Natural killer cell treated with Interleukin-12 subunit alpha and Interleukin-12 subunit beta and Interleukin-15 and Interleukin-18, amount 100 ng/mL, for 72 hours (primary cell): Measurements from ENCODE around the gene ARID3C. TPM values are rescaled to one million over a fixed set of nuclear protein-coding genes. Genes with fewer than 3 reads are reported as not detected.

ENCODE experiments used
- ATAC-seq, 2 donors: fragments of 150-1000 bp; cut with Tn5 transposase in 1 of 2; sonication (Bioruptor Pico), chemical (Tn5 transposase) in 1 of 2; 2 replicates each; pipeline ENCODE4 v1.10.0; 2021
- DNase-seq: peaks from one replicate; pipeline ENCODE4 v3.0.0; 2022; ENCODE audit warnings: low spot score
- H3K27ac Mint-ChIP-seq, 2 donors: 1 replicate in 1 of 2; 2 replicates in 1 of 2; pipeline ENCODE4 v1.8.0; 2022; ENCODE audit warnings: mixed read lengths in 2 of 2, mild to moderate bottlenecking in 1 of 2, moderate library complexity in 1 of 2
- H3K27me3 Mint-ChIP-seq, 2 donors: 1 replicate in 1 of 2; 2 replicates in 1 of 2; pipeline ENCODE4 v1.8.0; 2022; ENCODE audit warnings: mixed read lengths in 2 of 2
- H3K36me3 Mint-ChIP-seq: one replicate; pipeline ENCODE4 v1.8.0; 2022; ENCODE audit warnings: mixed read lengths
- H3K4me1 Mint-ChIP-seq, 2 donors: 1 replicate in 1 of 2; 2 replicates in 1 of 2; pipeline ENCODE4 v1.8.0; 2022; ENCODE audit warnings: low read depth in 2 of 2, mixed read lengths in 2 of 2, mild to moderate bottlenecking in 1 of 2
- H3K4me3 Mint-ChIP-seq: one replicate; pipeline ENCODE4 v1.8.0; 2022; ENCODE audit warnings: mixed read lengths
- H3K9me3 Mint-ChIP-seq: 2 replicates; pipeline ENCODE4 v1.8.0; 2022; ENCODE audit warnings: mixed read lengths
- total RNA-seq, 2 donors: library from RNA; stranded (reverse); gene quantifications; one replicate each; pipeline ENCODE4 v1.2.3, GENCODE V29; 2022

Gene ARID3C
- total RNA-seq, 2 donors from 2014 or later: 0.31 TPM; not detected in 1

- H3K27me3 Mint-ChIP-seq: peaks cover 58 to 60% of the 10 kb centered on the region in 2 donors
- H3K9me3 Mint-ChIP-seq: no peaks in the 10 kb centered on the region
- no peak for DNase-seq
- no peak for ATAC-seq
- H3K27ac Mint-ChIP-seq: no peak overlapping the region
- H3K4me3 Mint-ChIP-seq: peak overlapping the region; percentile 63
- peaks cover 18 to 32% of the 10 kb centered on the region in 2 donors for H3K4me1 Mint-ChIP-seq
- no peaks in the 10 kb centered on the region for H3K36me3 Mint-ChIP-seq
Observed at GRCh38 chr9:34590381-34591247, 38.3 kb downstream of the ARID3C start.

- no peak within 1 kb of the TSS for H3K27ac Mint-ChIP-seq
- ATAC-seq: no peak
Observed at GRCh38 chr9:34589636-34590380, 39.1 kb downstream of the ARID3C start, which contains the start of gene CNTFR. Gene CNTFR (minus strand): TSS chr9:34589724. CDS start chr9:34568981, 20,743 bp downstream.

GRCh38 chr9:34588671-34589635 is 39.9 kb downstream of the ARID3C start:
- DNase-seq: no peak
- no peak overlapping the region for H3K27ac Mint-ChIP-seq
- no peaks in the 10 kb centered on the region for H3K9me3 Mint-ChIP-seq
- ATAC-seq: no peak
- no peaks in the 10 kb centered on the region for H3K36me3 Mint-ChIP-seq
- H3K4me3 Mint-ChIP-seq: peak overlapping the region; percentile 19
- peaks cover 18 to 32% of the 10 kb centered on the region in 2 donors for H3K4me1 Mint-ChIP-seq
- H3K27me3 Mint-ChIP-seq: peaks cover 57 to 69% of the 10 kb centered on the region in 2 donors

More at GRCh38 chr9:34589636-34590380, 39.1 kb downstream of the ARID3C start, which contains the start of gene CNTFR:
- Mint-ChIP-seq H3K4me3 (peak within 1 kb of the TSS; percentile 63), H3K27me3 (peaks cover 56 to 62% of the 10 kb centered on the region in 2 donors), H3K9me3 (no peaks in the 10 kb centered on the region), H3K4me1 (peaks cover 18 to 32% of the 10 kb centered on the region in 2 donors), H3K36me3 (no peaks in the 10 kb centered on the region)
- DNase-seq: no peak

- Mint-ChIP-seq H3K4me3 (no peak overlapping the region), H3K27ac (no peak overlapping the region), H3K4me1 (peaks cover 12 to 24% of the 10 kb centered on the region in 2 donors), H3K36me3 (no peaks in the 10 kb centered on the region), H3K9me3 (no peaks in the 10 kb centered on the region), H3K27me3 (peaks cover 54 to 64% of the 10 kb centered on the region in 2 donors)
- ATAC-seq (peak in 1 of 2 donors; percentile 49), DNase-seq (no peak)
Observed at GRCh38 chr9:34587271-34587670, 41.6 kb downstream of the ARID3C start.

- peaks cover 8 to 16% of the 10 kb centered on the region in 2 donors for H3K4me1 Mint-ChIP-seq
- H3K9me3 Mint-ChIP-seq: no peaks in the 10 kb centered on the region
- no peak overlapping the region for H3K4me3 Mint-ChIP-seq
- H3K27ac Mint-ChIP-seq: no peak overlapping the region
- ATAC-seq (no peak), DNase-seq (no peak)
- peaks cover 50 to 67% of the 10 kb centered on the region in 2 donors for H3K27me3 Mint-ChIP-seq
- H3K36me3 Mint-ChIP-seq: no peaks in the 10 kb centered on the region
Observed at GRCh38 chr9:34585946-34586669, 42.8 kb downstream of the ARID3C start.

- H3K4me1 Mint-ChIP-seq: peaks cover 8 to 9% of the 10 kb centered on the region in 2 donors
- peaks cover 55 to 70% of the 10 kb centered on the region in 2 donors for H3K27me3 Mint-ChIP-seq
- no peak overlapping the region for H3K4me3 Mint-ChIP-seq
- no peaks in the 10 kb centered on the region for H3K36me3 Mint-ChIP-seq
- DNase-seq (no peak), ATAC-seq (no peak)
- no peak overlapping the region for H3K27ac Mint-ChIP-seq
- no peaks in the 10 kb centered on the region for H3K9me3 Mint-ChIP-seq
Observed at GRCh38 chr9:34584970-34585369, 43.9 kb downstream of the ARID3C start.

- no peak overlapping the region for H3K4me3 Mint-ChIP-seq
- no peak overlapping the region for H3K27ac Mint-ChIP-seq
- no peaks in the 10 kb centered on the region for H3K9me3 Mint-ChIP-seq
- H3K36me3 Mint-ChIP-seq: no peaks in the 10 kb centered on the region
- ATAC-seq (no peak), DNase-seq (no peak)
- no peaks in the 10 kb centered on the region for H3K4me1 Mint-ChIP-seq
- peaks cover 53 to 68% of the 10 kb centered on the region in 2 donors for H3K27me3 Mint-ChIP-seq
Observed at GRCh38 chr9:34582787-34583186, 46.1 kb downstream of the ARID3C start.

- peaks cover 5 to 6% of the 10 kb centered on the region in 2 donors for H3K4me1 Mint-ChIP-seq
- no peak for ATAC-seq
- no peak overlapping the region for H3K4me3 Mint-ChIP-seq
- no peaks in the 10 kb centered on the region for H3K36me3 Mint-ChIP-seq
- H3K27ac Mint-ChIP-seq: no peak overlapping the region
- DNase-seq: no peak
- peaks cover 48 to 72% of the 10 kb centered on the region in 2 donors for H3K27me3 Mint-ChIP-seq
- H3K9me3 Mint-ChIP-seq: no peaks in the 10 kb centered on the region
Observed at GRCh38 chr9:34581318-34581717, 47.5 kb downstream of the ARID3C start.

GRCh38 chr9:34580358-34580757 is 48.5 kb downstream of the ARID3C start:
- H3K4me1 Mint-ChIP-seq: peaks cover 5 to 6% of the 10 kb centered on the region in 2 donors
- H3K27me3 Mint-ChIP-seq: peaks cover 49 to 70% of the 10 kb centered on the region in 2 donors
- DNase-seq: no peak
- no peaks in the 10 kb centered on the region for H3K9me3 Mint-ChIP-seq
- no peaks in the 10 kb centered on the region for H3K36me3 Mint-ChIP-seq
- H3K27ac Mint-ChIP-seq: no peak overlapping the region
- no peak overlapping the region for H3K4me3 Mint-ChIP-seq
- ATAC-seq: no peak

GRCh38 chr9:34579808-34580163 is 49.1 kb downstream of the ARID3C start:
- peaks cover 51 to 70% of the 10 kb centered on the region in 2 donors for H3K27me3 Mint-ChIP-seq
- no peaks in the 10 kb centered on the region for H3K9me3 Mint-ChIP-seq
- ATAC-seq (no peak), DNase-seq (no peak)
- peaks cover 5 to 6% of the 10 kb centered on the region in 2 donors for H3K4me1 Mint-ChIP-seq
- no peak overlapping the region for H3K27ac Mint-ChIP-seq
- no peak overlapping the region for H3K4me3 Mint-ChIP-seq
- H3K36me3 Mint-ChIP-seq: no peaks in the 10 kb centered on the region

- no peak overlapping the region for H3K4me3 Mint-ChIP-seq
- ATAC-seq: no peak
- peaks cover 50 to 69% of the 10 kb centered on the region in 2 donors for H3K27me3 Mint-ChIP-seq
- DNase-seq: no peak
- H3K27ac Mint-ChIP-seq: no peak overlapping the region
- H3K4me1 Mint-ChIP-seq: peaks cover 5 to 6% of the 10 kb centered on the region in 2 donors
- no peaks in the 10 kb centered on the region for H3K36me3 Mint-ChIP-seq
- no peaks in the 10 kb centered on the region for H3K9me3 Mint-ChIP-seq
Observed at GRCh38 chr9:34579104-34579807, 49.6 kb downstream of the ARID3C start.
